Measurements from ENCODE around the gene ASCC1. TPM values are rescaled to one million over a fixed set of nuclear protein-coding genes. Genes with fewer than 3 reads are reported as not detected.

The ASCC1 gene
- total and polyA plus RNA-seq, 2 of the 13 experiments (the other 11 are each of a cell fraction or from before 2014, with no cell fraction given): 21.6 to 30.1 TPM

GRCh38 chr10:72167118-72167517 is 49.0 kb downstream of the ASCC1 start:
- Histone ChIP-seq H3K36me3 (replicated peaks in 1 of 2; ENCODE audit: control insufficient read depth in 1 of 2, insufficient read depth in 2 of 2, low read length in 2 of 2) (0 out of 5 replicates have a peak, but pooled peaks cover 0 to 5% of the 10 kb centered on the region in 2 experiments), H3K4me2 (ENCODE audit: low read depth, low read length) (no peak overlapping the region), H2AFZ (ENCODE audit: low read length) (no peak overlapping the region), H3K27me3 (ENCODE audit: control insufficient read depth in 1 of 2, insufficient read depth in 2 of 2, low read length in 2 of 2) (no peaks in the 10 kb centered on the region), H3K79me2 (ENCODE audit: insufficient read depth, low read length) (no peaks in the 10 kb centered on the region), H3K27ac (ENCODE audit: extremely low read length, insufficient read depth, low read length) (no peak overlapping the region), H3K9ac (ENCODE audit: insufficient read depth, low read depth, low read length) (no peak overlapping the region), H3K9me3 (ENCODE audit: low read length) (no peaks in the 10 kb centered on the region), H3K4me3 (replicated peaks in 1 of 3; ENCODE audit: insufficient read depth in 1 of 3, low read depth in 2 of 3, low read length in 3 of 3) (no peak overlapping the region), H3K4me1 (ENCODE audit: insufficient read depth, low read length) (peaks cover 25% of the 10 kb centered on the region), H4K20me1 (ENCODE audit: insufficient read depth, low read length) (no peaks in the 10 kb centered on the region)
- no peak for ATAC-seq
- TF ChIP-seq FOSL2 (CRISPR knock-in tag; IDR thresholded peaks at IDR 0.05) (no peak), ZBTB1 (CRISPR knock-in tag; IDR thresholded peaks at IDR 0.05; ENCODE audit: borderline replicate concordance) (no peak), ZNF784 (CRISPR knock-in tag; IDR thresholded peaks at IDR 0.05; ENCODE audit: borderline replicate concordance) (no peak), KLF13 (CRISPR knock-in tag; IDR thresholded peaks at IDR 0.05) (no peak), ZNF343 (CRISPR knock-in tag; IDR thresholded peaks at IDR 0.05) (no peak), STAT6 (CRISPR knock-in tag; IDR thresholded peaks at IDR 0.05; ENCODE audit: borderline replicate concordance) (no peak)
- TF ChIP-seq, protein P1, sequence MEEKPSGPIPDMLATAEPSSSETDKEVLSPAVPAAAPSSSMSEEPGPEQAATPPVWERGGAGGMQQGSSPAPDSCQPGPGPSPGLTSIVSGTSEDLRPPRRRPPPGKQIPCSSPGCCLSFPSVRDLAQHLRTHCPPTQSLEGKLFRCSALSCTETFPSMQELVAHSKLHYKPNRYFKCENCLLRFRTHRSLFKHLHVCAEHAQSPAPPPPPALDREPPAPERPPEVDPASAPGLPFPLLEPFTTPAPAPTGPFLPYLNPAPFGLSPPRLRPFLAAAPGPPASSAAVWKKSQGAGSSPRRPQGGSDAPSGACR (CRISPR knock-in tag; IDR thresholded peaks at IDR 0.05): no peak
- intact Hi-C loops (cut with micrococcal nuclease; ENCODE audit: unreplicated experiment): no loop called here
- in situ Hi-C loops (cut with HindIII; ENCODE audit: extremely low pct_ligation_motif_present, low pct_unique_long_range_greater_than_20kb): no loop called here
- DNase-seq (ENCODE audit: low spot score): no peak
- no TSS peak for BruUV-seq (replicated peaks)
- no peak for FAIRE-seq
- CTCF ChIA-PET (ENCODE audit: low intra/inter-chr PET ratio, low total read pairs): no interaction called here
- POLR2A ChIA-PET: interaction anchor here (1.3 kb wide), 1 partner anchor 106 kb away, joined by 3 read pairs; no protein-coding TSS in a partner anchor
- WGBS (ENCODE audit: low lambda C conversion rate): 98% methylated on average over 3 of the region's 3 CpGs

All from HepG2 (cell line).